ENCODE data around the gene KRTCAP2.
"Not testable (repeated sequence)": the region's sequence is repeated elsewhere in the genome, so short reads cannot be mapped to it uniquely, and the experiment has no call there.

KRTCAP2 gene

DNA sequence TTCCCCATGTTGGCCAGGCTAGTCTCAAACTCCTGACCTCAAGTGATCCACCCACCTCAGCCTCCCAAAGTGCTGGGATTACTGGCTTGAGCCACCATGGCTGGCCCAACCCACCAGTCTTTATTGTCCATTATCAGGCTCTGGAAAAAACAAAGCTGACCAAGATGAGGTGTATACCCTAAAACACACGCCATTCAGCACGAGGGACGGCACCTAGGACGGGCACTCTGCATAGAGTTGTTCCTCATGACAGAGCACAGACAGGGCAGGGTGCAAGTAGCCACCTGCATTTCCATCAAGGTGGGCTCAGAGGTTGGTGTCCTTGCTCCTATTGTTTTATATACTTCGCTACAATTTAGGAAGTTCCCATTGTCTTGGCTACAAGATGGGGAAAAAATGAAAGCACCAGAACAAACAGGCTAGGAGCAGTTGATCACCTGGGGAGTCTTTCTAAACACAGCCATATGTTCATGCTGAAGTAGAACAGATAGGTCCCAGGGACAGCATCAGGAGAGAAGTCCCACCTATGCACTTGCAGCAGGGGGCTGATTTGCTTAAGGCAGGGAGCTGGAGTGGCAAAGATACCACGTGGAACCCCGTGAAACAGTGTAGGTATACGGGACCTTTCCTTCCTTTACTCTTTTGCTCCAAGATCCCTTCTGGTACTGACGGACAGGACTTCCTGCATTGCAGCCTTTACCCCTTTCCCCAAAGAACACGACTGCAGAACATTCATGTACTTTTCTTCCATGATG, 4.5 kb downstream of the KRTCAP2 start:
- DNase-seq (ENCODE audit: low spot score): no peak

DNA sequence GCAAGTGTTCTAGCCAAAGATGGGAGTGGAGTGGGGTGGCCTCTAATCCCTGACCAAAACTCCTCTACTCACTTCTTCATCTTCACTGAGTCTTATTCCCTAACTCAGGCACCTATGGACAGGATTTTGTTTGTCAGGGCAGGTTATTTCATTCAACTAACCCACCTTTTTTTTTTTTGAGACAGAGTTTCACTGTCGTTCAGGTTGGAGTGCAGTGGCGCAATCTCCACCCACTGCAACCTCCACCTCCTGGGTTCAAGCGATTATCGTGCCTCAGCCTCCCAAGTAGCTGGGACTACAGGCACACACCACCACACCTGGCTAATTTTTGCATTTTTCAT, 5.0 kb downstream of the KRTCAP2 start:
- not testable (repeated sequence) for DNase-seq (ENCODE audit: low spot score)

DNA sequence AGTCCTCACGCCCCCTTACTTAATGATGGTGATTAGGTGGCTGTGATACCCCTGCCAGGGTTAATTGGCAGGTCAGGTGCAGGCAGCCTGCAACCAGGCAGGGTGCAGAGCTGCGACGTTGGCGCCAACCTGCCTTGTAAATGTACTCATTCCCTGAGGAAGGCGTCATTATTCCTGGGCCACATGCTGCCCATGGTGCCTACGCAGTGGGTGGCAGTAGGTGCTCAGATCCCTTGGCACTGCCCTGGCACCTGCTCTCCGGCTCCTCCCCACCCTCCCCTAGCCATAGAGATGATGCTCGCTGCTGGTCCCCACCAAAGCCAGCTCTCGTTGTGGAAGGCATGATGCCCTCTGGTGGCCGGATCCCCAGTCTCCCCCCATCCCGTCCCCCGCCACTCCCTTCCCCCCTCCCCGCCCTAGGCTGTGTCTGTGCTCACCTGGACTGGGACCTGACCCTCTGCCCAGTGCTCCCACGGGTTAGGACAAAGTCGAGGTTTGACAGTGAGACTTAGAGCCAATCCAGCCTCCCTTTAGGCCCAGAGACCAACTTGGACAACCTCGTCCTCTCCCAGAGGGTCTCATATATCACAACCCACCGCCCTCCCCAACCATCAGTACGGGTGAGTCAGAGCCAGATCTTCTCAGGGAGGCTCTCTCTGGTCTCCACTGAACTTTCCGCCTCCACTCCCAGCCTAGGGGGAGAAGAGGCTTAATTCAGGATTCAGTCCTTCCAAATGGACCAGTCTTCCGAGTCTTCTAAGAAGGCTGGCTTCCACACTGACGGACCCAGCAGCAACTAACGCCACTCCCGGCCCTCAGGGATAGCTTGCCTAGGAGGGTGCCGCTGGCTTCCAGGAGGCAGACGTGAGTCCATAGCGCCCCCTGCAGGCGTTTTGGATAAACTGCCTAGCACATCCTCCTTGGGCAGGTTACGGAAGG, 5.7 kb downstream of the KRTCAP2 start:
- DNase-seq (ENCODE audit: low spot score): peak; percentile 96

DNA sequence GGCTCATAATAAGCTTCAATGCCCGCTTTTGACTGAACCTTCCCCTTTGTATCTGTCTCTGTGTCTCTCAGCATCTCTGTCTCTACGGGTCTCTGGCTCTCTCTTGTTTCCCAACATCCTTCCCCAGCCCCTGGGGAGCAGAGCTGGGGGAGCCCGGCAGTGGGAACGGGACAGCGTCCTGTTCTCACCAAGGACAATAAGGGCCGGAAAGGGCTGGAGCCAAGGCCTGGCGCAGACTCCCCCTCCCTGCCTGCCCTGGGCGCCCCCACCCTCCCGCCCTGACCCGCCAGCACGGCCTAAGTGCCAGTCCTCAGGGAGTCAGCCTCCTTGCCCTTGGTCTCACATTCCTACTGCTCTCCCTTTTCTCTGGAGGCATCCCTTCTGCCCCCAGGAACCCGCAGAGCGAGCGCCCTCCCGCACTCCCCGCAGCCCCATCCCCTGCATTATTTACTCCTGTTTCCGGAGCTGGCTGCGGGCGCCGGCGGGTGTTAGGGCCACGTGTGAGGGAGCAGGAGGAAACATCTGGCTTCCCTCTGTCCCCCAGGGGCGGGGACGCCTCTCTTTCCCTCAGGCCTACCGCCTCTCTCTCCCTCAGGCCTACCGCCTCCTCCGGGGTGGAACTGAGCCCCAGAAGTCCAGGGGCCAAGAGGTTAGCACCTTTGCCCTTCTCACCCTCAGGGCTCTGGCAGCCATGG, 6.5 kb downstream of the KRTCAP2 start:
- peak; percentile 84 for DNase-seq (ENCODE audit: low spot score)

DNA sequence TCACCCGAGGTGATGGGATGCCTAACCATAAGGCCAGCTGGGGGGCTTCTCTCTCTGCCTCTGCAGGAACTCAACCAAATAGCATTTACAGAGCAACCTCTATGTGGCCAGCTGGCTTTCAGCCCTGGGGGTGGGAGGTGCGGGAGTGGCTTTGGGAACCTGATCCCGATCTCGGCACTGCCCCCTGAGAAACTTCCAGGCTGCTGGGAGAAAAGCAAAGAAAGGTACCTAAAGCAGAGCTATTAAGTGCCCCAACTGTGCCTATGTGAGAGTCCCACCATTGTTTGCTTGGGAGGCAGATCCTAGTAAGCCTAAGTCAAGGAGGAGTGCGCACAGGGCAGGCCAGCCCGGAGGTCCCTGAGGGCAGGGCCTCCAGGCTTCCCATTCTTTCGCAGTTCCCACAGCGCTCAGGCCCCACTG, 7.0 kb downstream of the KRTCAP2 start:
- DNase-seq (ENCODE audit: low spot score): no peak

DNA sequence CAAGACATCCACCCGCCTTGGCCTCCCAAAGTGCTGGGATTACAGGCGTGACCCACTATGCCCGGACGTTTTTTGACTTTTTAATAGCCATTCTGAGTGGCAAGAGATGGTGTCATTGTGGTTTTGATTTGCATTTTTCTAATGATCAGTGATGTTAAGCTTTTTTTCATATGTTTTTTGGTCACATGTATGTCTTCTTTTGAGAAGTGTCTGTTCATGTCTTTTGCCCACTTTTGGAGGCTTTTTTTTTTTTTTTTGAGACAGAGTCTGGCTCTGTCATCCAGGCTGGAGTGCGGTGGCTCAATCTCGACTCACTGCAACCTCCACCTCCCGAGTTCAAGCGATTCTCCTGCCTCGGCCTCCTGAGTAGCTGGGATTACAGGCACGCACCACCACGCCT, 8.5 kb downstream of the KRTCAP2 start:
- peak; percentile 36 for DNase-seq (ENCODE audit: low spot score)

DNA sequence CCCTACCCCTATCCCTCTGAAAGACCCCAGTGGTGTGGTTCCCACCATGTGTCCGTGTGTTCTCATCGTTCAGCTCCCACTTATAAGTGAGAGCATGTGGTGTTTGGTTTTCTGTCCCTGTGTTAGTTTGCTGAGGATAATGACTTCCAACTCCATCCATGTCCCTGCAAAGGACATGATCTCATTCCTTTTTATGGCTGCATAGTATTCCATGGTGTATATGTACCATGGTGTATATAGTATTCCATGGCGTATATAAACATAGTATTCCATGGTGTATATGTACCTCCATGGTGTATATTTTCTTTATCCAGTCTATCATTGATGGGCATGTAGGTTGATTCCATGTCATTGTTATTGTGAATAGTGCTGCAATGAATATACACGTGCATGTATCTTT, 9.3 kb downstream of the KRTCAP2 start:
- DNase-seq (ENCODE audit: low spot score): not testable (repeated sequence)

DNA sequence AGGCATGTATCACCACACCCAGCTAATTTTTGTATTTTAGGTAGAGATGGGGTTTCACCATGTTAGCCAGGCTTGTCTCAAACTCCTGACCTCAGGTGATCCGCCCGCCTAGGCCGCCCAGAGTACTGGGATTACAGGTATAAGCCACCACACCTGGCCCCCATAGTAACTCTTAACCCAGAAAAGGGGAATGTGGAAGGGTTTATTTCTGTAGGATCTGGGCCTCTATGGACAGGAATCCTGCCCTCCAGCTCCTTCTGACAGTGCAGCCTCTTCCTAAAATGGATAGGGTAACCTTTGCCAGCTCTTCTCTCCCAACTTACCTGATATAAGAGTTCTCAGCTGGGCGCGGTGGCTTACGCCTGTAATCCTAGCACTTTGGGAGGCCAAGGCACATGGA, 10.5 kb downstream of the KRTCAP2 start:
- not testable (repeated sequence) for DNase-seq (ENCODE audit: low spot score)

DNA sequence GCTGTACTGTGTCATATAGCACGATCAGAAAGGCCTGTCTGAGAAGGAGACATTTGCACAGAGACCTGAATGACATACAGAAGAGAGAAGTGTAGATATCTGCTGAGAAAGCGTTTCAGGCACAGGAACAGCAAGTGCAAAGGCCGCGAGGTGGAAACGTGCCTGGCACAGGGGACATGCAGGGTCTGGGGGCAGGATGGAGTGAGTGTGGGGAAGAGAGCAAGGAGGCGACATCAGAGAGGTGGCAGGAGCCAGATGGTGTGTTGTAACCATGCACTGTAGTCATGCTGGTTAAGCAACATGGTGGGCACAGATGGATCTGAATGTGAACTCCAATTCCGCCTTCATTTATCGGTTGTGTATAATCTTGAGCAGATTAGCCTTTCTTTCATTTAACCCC, 13.0 kb downstream of the KRTCAP2 start:
- no peak for DNase-seq (ENCODE audit: low spot score)

DNA sequence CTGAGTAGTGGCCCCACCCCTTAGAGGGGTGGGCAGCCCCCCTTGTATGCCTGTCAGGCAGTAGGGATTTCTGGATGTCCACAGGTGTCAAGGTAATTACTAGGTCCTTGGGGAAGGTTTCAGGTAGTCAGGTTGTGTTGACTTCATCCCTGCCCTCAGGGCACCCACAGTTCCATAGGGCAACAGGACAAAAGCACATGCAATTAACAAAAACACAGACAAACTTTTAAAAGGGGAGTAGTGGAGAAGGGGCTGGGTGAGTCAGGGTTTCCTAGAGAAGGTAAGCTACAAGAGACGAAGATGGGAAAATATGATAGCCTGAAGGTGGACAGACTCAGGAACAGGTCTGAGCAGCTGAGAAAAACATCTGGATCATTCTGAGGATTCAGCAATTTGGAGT, 14.1 kb downstream of the KRTCAP2 start:
- no peak for DNase-seq (ENCODE audit: low spot score)

DNA sequence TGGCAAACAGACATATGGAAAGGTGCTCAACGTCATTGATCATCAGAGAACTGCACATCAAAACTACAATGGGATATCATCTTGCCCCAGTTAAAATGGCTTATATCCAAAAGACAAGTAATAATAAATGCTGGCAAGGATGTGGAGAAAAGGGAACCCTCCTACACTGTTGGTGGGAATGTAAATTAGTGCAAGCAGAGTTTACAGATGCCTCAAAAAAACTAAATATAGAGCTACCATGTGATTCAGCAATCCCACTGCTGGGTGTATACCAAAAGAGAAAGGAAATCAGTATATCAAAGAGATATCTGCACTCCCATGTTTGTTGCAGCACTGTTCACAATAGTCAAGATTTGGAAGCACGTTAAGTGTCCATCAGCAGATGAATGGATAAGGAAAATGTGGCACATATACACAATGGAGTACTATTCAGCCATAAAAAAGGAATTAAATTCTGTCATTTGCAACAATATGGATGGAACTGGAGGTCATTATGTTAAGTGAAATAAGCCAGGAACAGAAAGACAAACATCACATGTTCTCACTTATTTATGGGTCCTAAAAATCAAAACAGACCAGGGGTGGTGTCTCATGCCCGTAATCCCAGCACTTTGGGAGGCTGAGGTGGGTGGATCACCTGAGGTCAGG, 17.0 kb downstream of the KRTCAP2 start:
- DNase-seq (ENCODE audit: low spot score): not testable (repeated sequence)

DNA sequence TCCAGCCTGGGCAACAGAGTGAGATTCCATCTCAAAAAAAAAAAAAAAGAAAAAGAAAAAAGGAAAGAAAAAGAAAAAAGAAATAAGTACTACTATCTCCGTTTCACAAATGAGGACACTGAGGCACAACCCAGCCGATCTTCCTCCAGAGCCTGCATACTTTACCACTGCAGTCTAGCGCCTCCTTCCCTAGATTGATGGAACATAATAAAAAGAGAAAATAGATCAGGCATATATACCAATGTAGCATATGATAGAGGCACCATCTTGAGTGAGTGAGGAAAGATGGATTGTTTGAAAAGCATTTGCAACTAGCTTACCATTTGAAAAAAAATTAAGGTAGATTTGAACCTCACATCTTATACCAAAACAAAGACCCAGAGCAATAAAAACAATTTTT, 27.6 kb downstream of the KRTCAP2 start:
- DNase-seq (ENCODE audit: low spot score): no peak

DNA sequence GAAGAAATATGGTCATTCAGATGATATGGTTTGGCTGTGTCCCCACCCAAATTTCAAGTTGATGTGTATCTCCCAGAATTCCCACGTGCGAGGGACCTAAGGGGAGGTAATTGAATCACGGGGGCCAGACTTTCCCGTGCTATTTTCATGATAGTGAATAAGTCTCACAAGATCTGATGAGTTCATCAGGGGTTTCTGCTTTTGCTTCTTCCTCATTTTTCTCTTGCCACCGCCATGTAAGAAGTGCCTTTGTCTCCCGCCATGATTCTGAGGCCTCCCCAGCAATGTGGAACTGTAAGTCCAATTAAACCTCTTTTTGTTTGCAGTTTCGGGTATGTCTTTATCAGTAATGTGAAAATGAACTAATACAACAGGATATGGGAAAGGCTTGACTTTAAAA, 31.4 kb downstream of the KRTCAP2 start:
- DNase-seq (ENCODE audit: low spot score): no peak

DNA sequence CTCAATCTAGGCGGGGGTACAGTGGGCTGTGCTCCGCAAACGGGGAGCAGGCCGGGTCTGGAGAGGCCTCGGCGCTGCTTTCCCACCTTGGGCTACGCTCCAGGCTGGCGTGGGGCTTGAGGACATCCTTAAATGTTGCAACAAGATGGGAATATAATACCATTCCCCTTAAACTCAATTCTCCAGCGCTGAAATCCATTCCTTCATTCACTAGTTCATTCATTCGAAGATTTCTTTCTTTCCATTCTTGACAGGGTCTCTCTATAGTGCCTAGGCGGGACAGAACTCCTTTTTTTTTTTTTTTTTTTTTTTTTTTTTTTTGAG, 32.5 kb downstream of the KRTCAP2 start:
- no peak for DNase-seq (ENCODE audit: low spot score)

DNA sequence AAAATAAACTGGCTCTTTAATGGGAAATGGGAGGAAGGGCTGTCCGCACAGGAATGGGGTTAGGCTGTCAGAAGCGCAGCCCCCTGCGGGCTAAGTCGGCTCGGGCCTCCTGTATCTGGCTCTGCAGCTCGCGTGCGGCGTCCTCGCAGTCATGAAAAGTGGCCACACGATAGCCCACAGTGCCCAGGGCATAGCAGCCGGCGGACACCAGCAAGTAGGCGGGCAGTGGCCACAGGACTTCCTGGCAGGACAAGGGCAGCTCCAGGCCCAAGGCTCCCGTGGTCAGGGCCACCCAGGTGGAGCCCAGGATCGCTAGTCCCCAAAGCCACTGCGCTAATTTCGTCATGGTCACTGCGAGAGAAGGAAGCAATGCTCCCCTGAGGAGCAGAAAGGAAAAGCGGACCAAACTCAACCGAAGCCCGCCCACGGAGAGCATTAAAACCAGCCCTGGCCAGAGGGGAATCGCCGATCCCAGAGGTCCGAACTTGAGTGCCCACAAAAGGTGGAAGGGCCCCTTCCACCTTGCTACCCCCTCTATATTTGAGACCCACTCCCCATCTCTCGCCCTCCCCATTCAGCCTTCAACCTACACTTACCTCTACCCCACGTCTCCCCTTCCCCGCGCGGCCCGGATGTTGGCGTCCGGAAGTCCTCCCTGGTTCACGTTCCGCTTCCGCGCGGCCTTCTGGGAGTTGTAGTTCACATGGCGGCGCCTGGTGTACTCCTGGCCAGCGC, 33.0 kb downstream of the KRTCAP2 start, which contains the start of gene DPM3:
DPM3 (minus strand) TSS at position 637 of the 735 bp plus-strand sequence; CDS start at position 346, 291 bp downstream.
- DNase-seq (ENCODE audit: low spot score): peak; percentile 97

DNA sequence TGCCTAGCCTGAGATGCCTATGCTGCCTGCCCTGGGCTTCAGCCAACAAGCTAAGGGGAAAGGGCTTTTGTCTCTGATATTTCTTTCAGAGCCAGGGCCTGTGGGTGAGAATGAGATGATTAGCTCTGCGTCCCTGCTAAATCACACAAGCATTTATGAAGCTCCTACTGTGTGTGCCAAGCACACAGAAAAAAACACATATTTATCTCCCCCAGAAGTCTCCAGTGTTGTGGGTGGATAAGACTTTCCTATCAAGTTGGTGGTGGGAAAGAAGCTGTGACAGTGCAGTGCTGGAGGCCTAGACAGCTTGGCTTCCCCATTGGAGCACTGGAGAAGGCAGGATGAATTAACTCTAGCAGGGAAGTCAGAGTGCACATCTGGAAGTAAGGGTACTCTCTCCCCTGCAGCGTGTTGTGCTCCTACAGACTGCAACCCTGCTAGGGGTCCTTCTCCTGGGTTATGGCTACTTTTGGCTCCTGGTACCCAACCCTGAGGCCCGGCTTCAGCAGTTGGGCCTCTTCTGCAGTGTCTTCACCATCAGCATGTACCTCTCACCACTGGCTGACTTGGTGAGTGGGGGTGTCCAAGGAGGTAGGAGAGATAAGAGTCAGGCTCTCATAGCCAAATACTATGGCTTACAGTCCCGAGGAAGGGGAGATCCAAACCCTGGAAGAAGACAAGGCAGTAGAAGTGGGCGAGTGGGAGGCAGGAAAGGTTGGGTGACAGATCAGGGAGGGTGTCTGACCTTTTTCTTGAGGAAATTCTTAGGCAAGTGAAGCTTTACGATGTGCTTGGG, 35.8 kb downstream of the KRTCAP2 start:
- DNase-seq (ENCODE audit: low spot score): no peak

DNA sequence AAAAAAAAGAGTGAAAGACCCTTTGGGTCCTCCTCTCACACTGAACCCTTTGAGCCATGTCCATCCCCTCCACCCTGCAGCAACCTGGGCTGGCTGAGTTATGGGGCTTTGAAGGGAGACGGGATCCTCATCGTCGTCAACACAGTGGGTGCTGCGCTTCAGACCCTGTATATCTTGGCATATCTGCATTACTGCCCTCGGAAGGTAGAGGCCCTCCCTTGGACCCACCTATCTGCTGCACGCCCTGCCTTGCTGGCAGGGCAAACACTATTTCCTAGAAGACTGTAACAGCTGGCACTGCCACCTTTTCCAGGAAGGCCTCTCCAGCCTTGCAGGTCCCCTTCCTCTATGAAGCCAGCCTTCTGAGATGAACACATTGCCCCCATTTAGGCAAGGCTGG, 36.4 kb downstream of the KRTCAP2 start:
- DNase-seq (ENCODE audit: low spot score): peak; percentile 68

DNA sequence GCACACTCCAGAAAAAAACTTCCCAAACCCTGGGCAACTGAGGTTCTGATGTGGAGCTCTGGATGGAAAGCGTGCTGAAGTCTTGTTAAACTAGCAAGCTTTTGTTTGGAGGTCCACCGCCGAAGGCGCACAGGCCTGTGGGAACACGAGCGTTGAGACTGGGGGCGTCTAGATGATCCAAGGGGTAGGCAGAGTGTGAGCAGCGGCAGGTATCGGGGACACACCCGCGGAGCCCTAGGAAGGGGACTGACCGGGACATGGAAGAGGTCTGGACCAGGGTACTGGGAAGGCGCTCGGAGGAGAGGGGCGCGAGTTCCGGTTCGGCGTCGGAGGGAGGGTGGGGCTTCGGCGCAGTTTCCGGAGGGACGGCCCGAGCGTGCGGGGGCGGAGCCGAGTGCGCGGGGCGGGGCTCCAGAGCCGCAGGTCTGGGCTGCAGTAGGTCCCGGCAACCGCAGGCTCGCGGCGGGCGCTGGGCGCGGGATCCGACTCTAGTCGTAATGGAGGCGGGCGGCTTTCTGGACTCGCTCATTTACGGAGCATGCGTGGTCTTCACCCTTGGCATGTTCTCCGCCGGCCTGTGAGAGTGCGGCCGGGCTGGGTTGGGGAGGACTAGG, 37.6 kb downstream of the KRTCAP2 start, which contains the start of gene SLC50A1:
SLC50A1 (plus strand) TSS at position 438 of the 614 bp plus-strand sequence; CDS start at position 498, 60 bp downstream.
- DNase-seq (ENCODE audit: low spot score): peak; percentile 99

DNA sequence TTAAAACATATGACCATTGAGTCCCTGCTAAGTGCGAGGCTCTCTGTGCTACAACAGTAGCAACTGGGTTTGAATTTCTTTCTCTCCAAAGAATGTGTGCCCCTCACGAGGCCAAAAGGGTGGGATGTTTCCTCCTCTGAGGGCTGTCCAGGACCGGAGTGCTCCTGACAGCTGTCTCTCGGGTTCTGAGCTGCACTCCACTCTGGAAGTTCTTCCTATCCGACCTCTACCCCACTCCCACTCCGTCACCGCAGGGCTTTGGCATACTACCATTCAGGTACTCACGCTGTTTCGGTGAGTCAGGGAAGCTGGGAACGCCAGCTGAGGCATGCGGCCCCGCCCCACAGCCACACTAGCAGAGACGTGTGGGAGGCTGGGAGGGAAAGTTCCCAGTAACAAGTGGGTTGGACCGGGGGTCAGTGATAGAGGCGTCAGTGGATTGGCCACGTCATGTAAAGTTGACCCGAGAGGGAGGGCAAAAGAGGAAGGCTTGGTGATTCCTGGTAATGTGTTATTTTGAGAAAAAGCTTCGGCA, 38.2 kb downstream of the KRTCAP2 start:
- no peak for DNase-seq (ENCODE audit: low spot score)

DNA sequence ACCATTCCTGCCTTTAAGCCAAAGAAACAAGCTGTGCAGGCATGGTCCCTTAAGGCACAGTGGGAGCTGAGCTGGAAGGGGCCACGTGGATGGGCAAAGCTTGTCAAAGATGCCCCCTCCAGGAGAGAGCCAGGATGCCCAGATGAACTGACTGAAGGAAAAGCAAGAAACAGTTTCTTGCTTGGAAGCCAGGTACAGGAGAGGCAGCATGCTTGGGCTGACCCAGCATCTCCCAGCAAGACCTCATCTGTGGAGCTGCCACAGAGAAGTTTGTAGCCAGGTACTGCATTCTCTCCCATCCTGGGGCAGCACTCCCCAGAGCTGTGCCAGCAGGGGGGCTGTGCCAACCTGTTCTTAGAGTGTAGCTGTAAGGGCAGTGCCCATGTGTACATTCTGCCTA, 38.8 kb downstream of the KRTCAP2 start:
- no peak for DNase-seq (ENCODE audit: low spot score)

Data from NAMALWA (cell line).